HG02571 (cell line): ENCODE results near the gene ING5.
"Not testable (repeated sequence)": the region's sequence is repeated elsewhere in the genome, so short reads cannot be mapped to it uniquely, and the experiment has no call there.

ENCODE experiments used
- ATAC-seq: cut with Tn5 transposase; IDR thresholded peaks from one replicate; pipeline ENCODE4 v1.9.1; 2021; ENCODE audit warnings: mild to moderate bottlenecking, moderate library complexity; ENCODE audit not compliant: unreplicated experiment

The ING5 gene

GRCh38 chr2:241701399-241702154 lies at the start of gene ING5:
Gene ING5, plus strand, starts transcription at chr2:241702039. Its CDS starts 27 bp downstream, at chr2:241702066.
- ATAC-seq = peak; percentile 60

- ATAC-seq = no peak
Observed at GRCh38 chr2:241652142-241652541, 49.7 kb upstream of the ING5 start.

- ATAC-seq = no peak
Observed at GRCh38 chr2:241652722-241653121, 49.1 kb upstream of the ING5 start.

GRCh38 chr2:241653210-241653750 lies 48.6 kb upstream of the ING5 start:
- ATAC-seq = no peak

- no peak for ATAC-seq
Observed at GRCh38 chr2:241654551-241654950, 47.3 kb upstream of the ING5 start.

GRCh38 chr2:241655516-241656189 lies 46.2 kb upstream of the ING5 start:
- no peak for ATAC-seq

- no peak for ATAC-seq
Observed at GRCh38 chr2:241656190-241656741, 45.6 kb upstream of the ING5 start.

- ATAC-seq = no peak
Observed at GRCh38 chr2:241657786-241658254, 44.0 kb upstream of the ING5 start.

- no peak for ATAC-seq
Observed at GRCh38 chr2:241658296-241658695, 43.5 kb upstream of the ING5 start.

GRCh38 chr2:241659150-241659739 lies 42.6 kb upstream of the ING5 start:
- ATAC-seq = no peak

GRCh38 chr2:241660593-241661213 lies 41.1 kb upstream of the ING5 start:
- ATAC-seq = no peak

- not testable (repeated sequence) for ATAC-seq
Observed at GRCh38 chr2:241662731-241663130, 39.1 kb upstream of the ING5 start.

- ATAC-seq = no peak
Observed at GRCh38 chr2:241665731-241666440, 36.0 kb upstream of the ING5 start.

GRCh38 chr2:241666627-241667400 lies 35.0 kb upstream of the ING5 start:
- ATAC-seq = no peak

GRCh38 chr2:241668354-241668753 lies 33.5 kb upstream of the ING5 start:
- no peak for ATAC-seq

- ATAC-seq = no peak
Observed at GRCh38 chr2:241668839-241669238, 33.0 kb upstream of the ING5 start.

- no peak for ATAC-seq
Observed at GRCh38 chr2:241670333-241671110, 31.3 kb upstream of the ING5 start.

GRCh38 chr2:241671457-241672240 lies 30.2 kb upstream of the ING5 start:
- ATAC-seq = no peak
